Activated naive CD8-positive, alpha-beta T cell treated with anti-CD3 and anti-CD28 coated beads, Interleukin-2, amount 50 U/mL, for 24 hours (primary cell): ENCODE data around the gene TNFRSF13B.
"Not testable (repeated sequence)": the region's sequence is repeated elsewhere in the genome, so short reads cannot be mapped to it uniquely, and the experiment has no call there.

Experiments used
- ATAC-seq: fragments of 150-1000 bp; cut with Tn5 transposase; one replicate; pipeline ENCODE4 v1.10.0; 2021
- DNase-seq: peaks from one replicate; pipeline ENCODE4 v3.0.0; 2021
- H3K27ac Mint-ChIP-seq: one replicate; pipeline ENCODE4 v1.8.0; 2021; ENCODE audit warnings: mild to moderate bottlenecking, mixed read lengths
- H3K27me3 Mint-ChIP-seq: one replicate; pipeline ENCODE4 v1.8.0; 2021; ENCODE audit warnings: mixed read lengths
- H3K36me3 Mint-ChIP-seq: one replicate; pipeline ENCODE4 v1.8.0; 2021; ENCODE audit warnings: low read depth, mixed read lengths
- H3K4me1 Mint-ChIP-seq: one replicate; pipeline ENCODE4 v1.8.0; 2021; ENCODE audit warnings: mixed read lengths
- H3K4me3 Mint-ChIP-seq: one replicate; pipeline ENCODE4 v1.8.0; 2021; ENCODE audit warnings: mild to moderate bottlenecking, moderate library complexity, mixed read lengths
- H3K9me3 Mint-ChIP-seq: one replicate; pipeline ENCODE4 v1.8.0; 2021; ENCODE audit warnings: mixed read lengths

The TNFRSF13B gene

GRCh38 chr17:16971458-16972338 is at the start of gene TNFRSF13B:
Gene TNFRSF13B, minus strand, starts transcription at chr17:16972118. Its CDS starts 43 bp downstream, at chr17:16972075.
- no peak for ATAC-seq
- Mint-ChIP-seq H3K4me1 (peaks cover 15% of the 10 kb centered on the region), H3K9me3 (no peaks in the 10 kb centered on the region), H3K27me3 (no peaks in the 10 kb centered on the region), H3K4me3 (no peak within 1 kb of the TSS), H3K36me3 (no peaks in the 10 kb centered on the region), H3K27ac (no peak within 1 kb of the TSS)
- DNase-seq: no peak

- Mint-ChIP-seq H3K27ac (no peak overlapping the region), H3K4me3 (no peak overlapping the region), H3K4me1 (peaks cover 16% of the 10 kb centered on the region), H3K27me3 (no peaks in the 10 kb centered on the region), H3K9me3 (no peaks in the 10 kb centered on the region), H3K36me3 (no peaks in the 10 kb centered on the region)
- DNase-seq (no peak), ATAC-seq (no peak)
These were observed 49.4 kb upstream of the TNFRSF13B start for GRCh38 chr17:17021194-17021863.

GRCh38 chr17:17020821-17021193 is 48.9 kb upstream of the TNFRSF13B start:
- Mint-ChIP-seq H3K4me1 (peaks cover 21% of the 10 kb centered on the region), H3K27me3 (no peaks in the 10 kb centered on the region), H3K27ac (no peak overlapping the region), H3K9me3 (no peaks in the 10 kb centered on the region), H3K4me3 (no peak overlapping the region), H3K36me3 (no peaks in the 10 kb centered on the region)
- no peak for DNase-seq
- ATAC-seq: no peak

DNA sequence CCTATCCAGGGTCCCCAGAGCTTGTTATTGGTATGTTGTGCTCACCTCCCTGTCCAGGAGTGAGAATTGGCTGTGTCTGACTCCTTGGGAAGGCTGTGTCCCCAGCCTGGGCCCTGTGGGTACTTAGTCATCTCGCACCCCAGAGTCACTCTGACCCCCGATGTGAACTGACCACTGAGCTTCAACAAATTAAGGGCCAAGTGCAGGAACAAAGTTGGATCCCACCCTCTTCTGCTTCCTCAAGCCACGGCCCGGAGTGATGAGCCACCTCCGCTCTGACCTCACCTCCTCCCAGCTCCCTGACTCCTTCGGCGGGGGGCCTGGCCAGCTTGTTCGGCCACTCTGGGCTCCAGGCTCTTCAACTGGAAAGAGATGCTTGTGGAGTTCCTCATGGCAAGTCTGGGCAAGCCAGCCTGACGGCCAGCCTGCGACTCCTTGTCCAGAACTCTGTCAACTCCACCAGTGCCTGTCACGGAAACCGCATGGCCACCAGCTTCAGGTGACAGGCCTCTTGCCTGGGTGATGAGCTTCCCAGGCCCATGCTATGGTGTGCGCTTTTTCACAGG is 48.1 kb upstream of the TNFRSF13B start:
- DNase-seq (no peak), ATAC-seq (no peak)
- H3K9me3 Mint-ChIP-seq: no peaks in the 10 kb centered on the region
- peaks cover 28% of the 10 kb centered on the region for H3K4me1 Mint-ChIP-seq
- H3K27ac Mint-ChIP-seq: no peak overlapping the region
- H3K36me3 Mint-ChIP-seq: no peaks in the 10 kb centered on the region
- H3K4me3 Mint-ChIP-seq: no peak overlapping the region
- H3K27me3 Mint-ChIP-seq: no peaks in the 10 kb centered on the region

DNA sequence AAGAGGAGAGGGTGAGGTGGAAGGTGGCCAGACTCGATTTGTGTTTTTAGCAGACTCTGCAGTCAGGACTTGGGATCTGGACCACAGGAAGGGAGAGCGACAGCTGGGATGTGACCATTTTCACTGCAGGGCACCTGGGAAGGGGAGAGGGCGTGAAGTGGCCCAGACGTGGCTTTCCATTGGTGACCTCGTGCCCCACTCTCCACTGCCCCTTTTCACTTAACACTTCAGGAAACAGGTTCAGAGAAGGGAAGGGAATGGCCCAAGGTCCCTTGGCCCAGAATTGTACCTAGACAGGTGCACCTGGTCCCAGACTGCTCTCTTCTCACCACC is 47.5 kb upstream of the TNFRSF13B start:
- Mint-ChIP-seq H3K27me3 (no peaks in the 10 kb centered on the region), H3K4me1 (peaks cover 28% of the 10 kb centered on the region), H3K4me3 (no peak overlapping the region), H3K36me3 (no peaks in the 10 kb centered on the region), H3K9me3 (no peaks in the 10 kb centered on the region), H3K27ac (no peak overlapping the region)
- ATAC-seq (no peak), DNase-seq (no peak)

GRCh38 chr17:17018612-17019429 is 46.9 kb upstream of the TNFRSF13B start:
- DNase-seq (no peak), ATAC-seq (no peak)
- no peaks in the 10 kb centered on the region for H3K27me3 Mint-ChIP-seq
- H3K4me3 Mint-ChIP-seq: no peak overlapping the region
- no peak overlapping the region for H3K27ac Mint-ChIP-seq
- no peaks in the 10 kb centered on the region for H3K36me3 Mint-ChIP-seq
- peaks cover 28% of the 10 kb centered on the region for H3K4me1 Mint-ChIP-seq
- H3K9me3 Mint-ChIP-seq: no peaks in the 10 kb centered on the region

- Mint-ChIP-seq H3K4me1 (peaks cover 28% of the 10 kb centered on the region), H3K27ac (peak overlapping the region; percentile 65), H3K27me3 (no peaks in the 10 kb centered on the region), H3K9me3 (no peaks in the 10 kb centered on the region), H3K36me3 (no peaks in the 10 kb centered on the region), H3K4me3 (no peak overlapping the region)
- no peak for DNase-seq
- ATAC-seq: no peak
These were observed 46.1 kb upstream of the TNFRSF13B start for GRCh38 chr17:17018021-17018441.

DNA sequence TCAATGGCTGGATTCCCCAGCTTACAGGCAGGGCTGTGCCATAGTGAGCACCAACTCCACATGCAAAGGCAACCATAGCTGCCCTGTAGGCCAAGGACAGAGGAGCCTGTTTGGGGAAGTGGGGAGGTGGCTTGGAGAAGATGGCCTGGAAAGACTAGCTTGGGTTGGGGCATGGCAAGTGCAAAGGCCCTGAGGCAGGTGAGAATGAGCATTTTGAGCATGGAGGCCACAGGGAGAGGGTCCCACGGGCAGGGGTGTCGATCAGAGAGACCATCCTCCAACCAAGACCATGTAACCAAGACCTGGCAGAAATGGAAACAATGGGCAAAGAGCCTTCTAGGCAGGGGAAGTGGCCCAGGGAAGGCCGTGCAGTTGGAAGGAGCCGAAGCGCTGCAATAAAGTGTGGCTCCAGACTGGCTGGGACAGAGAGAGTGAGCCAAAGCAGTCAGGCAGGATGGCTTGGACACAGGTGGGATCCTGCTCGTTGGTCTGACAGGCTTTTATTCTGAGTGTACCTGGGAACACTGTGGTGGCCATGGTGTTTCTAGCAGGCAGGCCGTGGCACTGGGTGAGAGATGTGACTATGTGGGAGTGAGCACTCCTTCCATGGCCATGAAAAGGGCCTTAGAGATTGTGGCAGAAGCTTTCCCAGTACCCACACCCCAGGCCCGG is 45.6 kb upstream of the TNFRSF13B start:
- no peaks in the 10 kb centered on the region for H3K9me3 Mint-ChIP-seq
- H3K4me3 Mint-ChIP-seq: no peak overlapping the region
- H3K27ac Mint-ChIP-seq: no peak overlapping the region
- H3K36me3 Mint-ChIP-seq: no peaks in the 10 kb centered on the region
- ATAC-seq (no peak), DNase-seq (no peak)
- peaks cover 28% of the 10 kb centered on the region for H3K4me1 Mint-ChIP-seq
- H3K27me3 Mint-ChIP-seq: no peaks in the 10 kb centered on the region

GRCh38 chr17:17016199-17017197 is 44.6 kb upstream of the TNFRSF13B start:
- DNase-seq: not testable (repeated sequence)

GRCh38 chr17:17015230-17015629 is 43.3 kb upstream of the TNFRSF13B start:
- H3K27ac Mint-ChIP-seq: no peak overlapping the region
- no peak overlapping the region for H3K4me3 Mint-ChIP-seq
- H3K9me3 Mint-ChIP-seq: no peaks in the 10 kb centered on the region
- H3K4me1 Mint-ChIP-seq: peaks cover 28% of the 10 kb centered on the region
- no peaks in the 10 kb centered on the region for H3K27me3 Mint-ChIP-seq
- no peaks in the 10 kb centered on the region for H3K36me3 Mint-ChIP-seq
- DNase-seq (no peak), ATAC-seq (no peak)

More at GRCh38 chr17:17016199-17017197, 44.6 kb upstream of the TNFRSF13B start:
- H3K27me3 Mint-ChIP-seq, H3K4me3 Mint-ChIP-seq, H3K36me3 Mint-ChIP-seq, ATAC-seq, H3K9me3 Mint-ChIP-seq: not testable (repeated sequence)
- peak overlapping the region; percentile 32 for H3K27ac Mint-ChIP-seq
- peaks cover 28% of the 10 kb centered on the region for H3K4me1 Mint-ChIP-seq

DNA sequence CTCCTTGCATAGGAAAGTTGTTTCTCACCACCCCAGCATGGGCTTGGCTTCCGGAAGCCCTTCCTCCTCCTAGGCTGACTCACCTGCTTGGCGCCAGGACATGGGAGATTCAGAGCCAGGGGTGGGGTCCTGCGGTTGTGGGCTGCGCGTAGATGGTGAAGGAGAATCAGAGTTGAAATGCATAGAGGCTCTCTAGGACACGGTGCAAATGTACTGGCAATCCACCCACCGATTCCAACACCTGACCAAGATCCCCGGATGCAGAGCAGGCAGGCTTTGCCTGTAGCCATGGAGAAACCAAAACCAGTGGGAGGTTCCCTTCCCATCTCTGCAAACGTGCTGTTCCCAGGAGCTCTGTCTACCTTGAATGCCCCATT is 42.8 kb upstream of the TNFRSF13B start:
- H3K27me3 Mint-ChIP-seq, ATAC-seq, H3K36me3 Mint-ChIP-seq, H3K4me3 Mint-ChIP-seq, H3K9me3 Mint-ChIP-seq, DNase-seq, H3K27ac Mint-ChIP-seq: not testable (repeated sequence)
- peaks cover 28% of the 10 kb centered on the region for H3K4me1 Mint-ChIP-seq

DNA sequence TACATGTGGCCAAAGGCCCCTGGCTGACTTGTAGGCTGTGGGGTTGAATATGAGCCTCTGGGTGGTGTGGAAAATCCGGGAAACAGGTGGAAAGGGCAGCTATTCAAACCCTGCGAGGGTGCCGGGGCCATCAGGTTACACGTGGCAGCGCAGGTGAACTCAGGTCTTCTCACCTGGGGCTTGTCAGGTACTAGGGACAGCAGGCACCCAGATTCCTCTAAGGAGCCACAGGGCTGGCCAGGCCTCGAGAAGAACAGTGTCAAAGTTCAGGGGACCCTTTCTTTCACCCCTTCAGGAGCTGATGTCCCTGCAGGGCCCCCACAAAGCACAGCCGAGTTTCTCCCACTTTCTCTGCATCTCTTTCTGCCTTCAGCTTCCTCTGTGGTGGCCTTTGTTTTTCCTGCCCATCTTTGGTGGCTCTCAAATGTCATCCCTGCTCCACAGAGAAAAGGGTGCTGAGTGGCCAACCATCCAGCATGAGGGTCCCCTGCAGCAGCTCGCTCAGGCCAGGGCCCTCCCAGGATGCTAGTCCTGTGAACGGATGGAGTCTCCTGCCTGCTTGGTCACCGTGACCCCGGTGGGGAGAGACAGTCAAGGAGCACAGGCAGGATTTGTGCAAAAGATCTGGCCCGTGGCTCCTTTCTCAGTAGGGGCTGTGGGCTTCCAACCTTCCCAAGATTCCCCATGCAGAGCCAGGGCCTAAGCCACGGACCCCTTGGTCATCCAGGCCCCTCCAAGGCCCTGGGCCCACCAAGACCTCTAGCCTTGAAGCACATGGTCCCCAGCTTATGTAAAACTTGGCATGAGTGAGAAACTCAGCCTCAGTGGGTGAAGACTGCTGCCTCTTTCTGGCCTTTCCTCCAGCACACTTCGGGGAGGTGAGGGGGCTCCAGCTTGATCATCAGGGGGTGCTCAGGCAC is 42.2 kb upstream of the TNFRSF13B start:
- not testable (repeated sequence) for ATAC-seq, DNase-seq, H3K36me3 Mint-ChIP-seq, H3K4me3 Mint-ChIP-seq, H3K27me3 Mint-ChIP-seq, H3K27ac Mint-ChIP-seq, H3K9me3 Mint-ChIP-seq
- H3K4me1 Mint-ChIP-seq: peaks cover 28% of the 10 kb centered on the region
